ENCODE measurements around the gene FAR2.

Gene FAR2

GRCh38 chr12:29207120-29207519, 58.0 kb downstream of the FAR2 start:
- no peak for TF ChIP-seq FOXM1 (IDR thresholded peaks at IDR 0.05; ENCODE audit: borderline replicate concordance, low read depth)
- no peak for TF ChIP-seq ZBTB7A (IDR thresholded peaks at IDR 0.05; ENCODE audit: low read depth)
- TF ChIP-seq NFIC (IDR thresholded peaks at IDR 0.05) = no peak
- no peak for TF ChIP-seq REST (IDR thresholded peaks at IDR 0.05; ENCODE audit: low read depth)
- no peak for TF ChIP-seq EGR1 (IDR thresholded peaks at IDR 0.05)
- no peak for TF ChIP-seq RAD21 (IDR thresholded peaks at IDR 0.05; ENCODE audit: low read depth)
- no peak for TF ChIP-seq EP300 (IDR thresholded peaks at IDR 0.05; ENCODE audit: borderline replicate concordance)
- TF ChIP-seq MAX (IDR thresholded peaks at IDR 0.05) = no peak
- no peak for TF ChIP-seq TEAD4 (IDR thresholded peaks at IDR 0.05)
- no peak for TF ChIP-seq YY1 (IDR thresholded peaks at IDR 0.05; ENCODE audit: low read depth)
- TF ChIP-seq CEBPB (IDR thresholded peaks at IDR 0.05) = no peak
- no peak for TF ChIP-seq CREB1 (IDR thresholded peaks at IDR 0.05; ENCODE audit: low read depth)
- no peak for TF ChIP-seq TAF1 (IDR thresholded peaks at IDR 0.05; ENCODE audit: low read depth)
- no peak for TF ChIP-seq USF1 (IDR thresholded peaks at IDR 0.05)
- no peak for TF ChIP-seq TCF12 (IDR thresholded peaks at IDR 0.05; ENCODE audit: low read depth)

GRCh38 chr12:29208060-29208459, 59.0 kb downstream of the FAR2 start:
- TF ChIP-seq REST (IDR thresholded peaks at IDR 0.05; ENCODE audit: low read depth) (no peak), CEBPB (IDR thresholded peaks at IDR 0.05) (no peak), NFIC (IDR thresholded peaks at IDR 0.05) (no peak), TEAD4 (IDR thresholded peaks at IDR 0.05) (no peak), TCF12 (IDR thresholded peaks at IDR 0.05; ENCODE audit: low read depth) (no peak), MAX (IDR thresholded peaks at IDR 0.05) (no peak), ZBTB7A (IDR thresholded peaks at IDR 0.05; ENCODE audit: low read depth) (no peak), EGR1 (IDR thresholded peaks at IDR 0.05) (no peak)

- no peak for TF ChIP-seq RAD21 (IDR thresholded peaks at IDR 0.05; ENCODE audit: low read depth)
- no peak for TF ChIP-seq USF1 (IDR thresholded peaks at IDR 0.05)
- TF ChIP-seq TCF12 (IDR thresholded peaks at IDR 0.05; ENCODE audit: low read depth) = no peak
- no peak for TF ChIP-seq EGR1 (IDR thresholded peaks at IDR 0.05)
- no peak for TF ChIP-seq TAF1 (IDR thresholded peaks at IDR 0.05; ENCODE audit: low read depth)
- no peak for TF ChIP-seq CEBPB (IDR thresholded peaks at IDR 0.05)
- TF ChIP-seq REST (IDR thresholded peaks at IDR 0.05; ENCODE audit: low read depth) = no peak
- TF ChIP-seq ZBTB7A (IDR thresholded peaks at IDR 0.05; ENCODE audit: low read depth) = no peak
- no peak for TF ChIP-seq MAX (IDR thresholded peaks at IDR 0.05)
- TF ChIP-seq NFIC (IDR thresholded peaks at IDR 0.05) = no peak
- TF ChIP-seq TEAD4 (IDR thresholded peaks at IDR 0.05) = no peak
- TF ChIP-seq CREB1 (IDR thresholded peaks at IDR 0.05; ENCODE audit: low read depth) = no peak
- no peak for TF ChIP-seq YY1 (IDR thresholded peaks at IDR 0.05; ENCODE audit: low read depth)
- no peak for TF ChIP-seq FOXM1 (IDR thresholded peaks at IDR 0.05; ENCODE audit: borderline replicate concordance, low read depth)
- no peak for TF ChIP-seq EP300 (IDR thresholded peaks at IDR 0.05; ENCODE audit: borderline replicate concordance)
Observed at GRCh38 chr12:29208936-29209701, 60.0 kb downstream of the FAR2 start.

GRCh38 chr12:29211696-29212095, 62.6 kb downstream of the FAR2 start:
- TF ChIP-seq NFIC (IDR thresholded peaks at IDR 0.05) (no peak), EP300 (IDR thresholded peaks at IDR 0.05; ENCODE audit: borderline replicate concordance) (no peak), TEAD4 (IDR thresholded peaks at IDR 0.05) (no peak), MAX (IDR thresholded peaks at IDR 0.05) (no peak), TCF12 (IDR thresholded peaks at IDR 0.05; ENCODE audit: low read depth) (no peak)
